ENCODE data around the gene CPT1A.

Gene CPT1A

GRCh38 chr11:68806931-68807844, 34.5 kb downstream of the CPT1A start:
- Mint-ChIP-seq H3K36me3 (ENCODE audit: low read depth) (no peaks in the 10 kb centered on the region), H3K4me3 (no peak overlapping the region), H3K27ac (no peak overlapping the region), H3K9me3 (no peaks in the 10 kb centered on the region), H3K4me1 (no peaks in the 10 kb centered on the region), H3K27me3 (ENCODE audit: low read depth, poor library complexity) (peaks cover 9% of the 10 kb centered on the region)
- DNase-seq: no peak
- TF ChIP-seq CTCF (IDR thresholded peaks at IDR 0.05): no peak

GRCh38 chr11:68804786-68805185, 36.9 kb downstream of the CPT1A start:
- TF ChIP-seq CTCF (IDR thresholded peaks at IDR 0.05): no peak
- no peak overlapping the region for H3K27ac Mint-ChIP-seq
- DNase-seq: no peak

GRCh38 chr11:68803766-68804165, 38.0 kb downstream of the CPT1A start:
- DNase-seq: no peak
- H3K4me1 Mint-ChIP-seq: no peaks in the 10 kb centered on the region
- no peak overlapping the region for H3K27ac Mint-ChIP-seq
- no peaks in the 10 kb centered on the region for H3K9me3 Mint-ChIP-seq
- no peak for TF ChIP-seq CTCF (IDR thresholded peaks at IDR 0.05)
- H3K27me3 Mint-ChIP-seq (ENCODE audit: low read depth, poor library complexity): peaks cover 7% of the 10 kb centered on the region
- no peaks in the 10 kb centered on the region for H3K36me3 Mint-ChIP-seq (ENCODE audit: low read depth)
- H3K4me3 Mint-ChIP-seq: no peak overlapping the region

More at GRCh38 chr11:68804786-68805185, 36.9 kb downstream of the CPT1A start:
- no peaks in the 10 kb centered on the region for H3K36me3 Mint-ChIP-seq (ENCODE audit: low read depth)
- H3K4me1 Mint-ChIP-seq: no peaks in the 10 kb centered on the region
- peaks cover 9% of the 10 kb centered on the region for H3K27me3 Mint-ChIP-seq (ENCODE audit: low read depth, poor library complexity)
- H3K9me3 Mint-ChIP-seq: no peaks in the 10 kb centered on the region
- no peak overlapping the region for H3K4me3 Mint-ChIP-seq

- H3K4me3 Mint-ChIP-seq: no peak overlapping the region
- no peak overlapping the region for H3K27ac Mint-ChIP-seq
- TF ChIP-seq CTCF (IDR thresholded peaks at IDR 0.05): peak; percentile 67
- peaks cover 4% of the 10 kb centered on the region for H3K4me1 Mint-ChIP-seq
- H3K36me3 Mint-ChIP-seq (ENCODE audit: low read depth): no peaks in the 10 kb centered on the region
- H3K9me3 Mint-ChIP-seq: no peaks in the 10 kb centered on the region
- H3K27me3 Mint-ChIP-seq (ENCODE audit: low read depth, poor library complexity): peaks cover 11% of the 10 kb centered on the region
- DNase-seq: peak; percentile 74
These were observed 43.4 kb downstream of the CPT1A start for GRCh38 chr11:68798221-68798813.

GRCh38 chr11:68796801-68797200, 44.9 kb downstream of the CPT1A start:
- no peaks in the 10 kb centered on the region for H3K9me3 Mint-ChIP-seq
- H3K27me3 Mint-ChIP-seq (ENCODE audit: low read depth, poor library complexity): peaks cover 15% of the 10 kb centered on the region

More at GRCh38 chr11:68796801-68797200, 44.9 kb downstream of the CPT1A start:
- H3K27ac Mint-ChIP-seq: no peak overlapping the region
- no peaks in the 10 kb centered on the region for H3K36me3 Mint-ChIP-seq (ENCODE audit: low read depth)
- H3K4me3 Mint-ChIP-seq: no peak overlapping the region
- peaks cover 4% of the 10 kb centered on the region for H3K4me1 Mint-ChIP-seq
- DNase-seq: no peak
- no peak for TF ChIP-seq CTCF (IDR thresholded peaks at IDR 0.05)
